Fibroblast of the conjunctiva (primary cell): ENCODE measurements around the gene ARL4A.
"Not testable (repeated sequence)": the region's sequence is repeated elsewhere in the genome, so short reads cannot be mapped to it uniquely, and the experiment has no call there.

Source experiments
- DNase-seq: peaks from one replicate; pipeline ENCODE4 v3.0.0-alpha.2; 2010; ENCODE audit warnings: low read depth

ARL4A gene

GRCh38 chr7:12686891-12687717 lies at the start of gene ARL4A:
ARL4A (plus strand) TSS chr7:12687633; CDS start chr7:12688255, 622 bp downstream.
- peak; percentile 98 for DNase-seq

- no peak for DNase-seq
Measured at GRCh38 chr7:12637819-12638592, 49.4 kb upstream of the ARL4A start.

- DNase-seq, result no peak
Measured at GRCh38 chr7:12638851-12639456, 48.5 kb upstream of the ARL4A start.

- no peak for DNase-seq
Measured at GRCh38 chr7:12640299-12641096, 46.9 kb upstream of the ARL4A start.

GRCh38 chr7:12641196-12641595 lies 46.2 kb upstream of the ARL4A start:
- DNase-seq, result no peak

GRCh38 chr7:12642508-12642907 lies 44.9 kb upstream of the ARL4A start:
- no peak for DNase-seq

GRCh38 chr7:12643001-12643643 lies 44.3 kb upstream of the ARL4A start:
- DNase-seq, result no peak

- DNase-seq, result no peak
Measured at GRCh38 chr7:12643644-12644043, 43.8 kb upstream of the ARL4A start.

GRCh38 chr7:12645212-12645611 lies 42.2 kb upstream of the ARL4A start:
- not testable (repeated sequence) for DNase-seq

GRCh38 chr7:12646139-12646538 lies 41.3 kb upstream of the ARL4A start:
- no peak for DNase-seq

GRCh38 chr7:12647364-12648219 lies 39.8 kb upstream of the ARL4A start:
- no peak for DNase-seq

GRCh38 chr7:12648704-12649261 lies 38.6 kb upstream of the ARL4A start:
- DNase-seq, result no peak

- no peak for DNase-seq
Measured at GRCh38 chr7:12649348-12649747, 38.1 kb upstream of the ARL4A start.

- DNase-seq, result no peak
Measured at GRCh38 chr7:12650080-12650479, 37.4 kb upstream of the ARL4A start.

GRCh38 chr7:12653110-12653509 lies 34.3 kb upstream of the ARL4A start:
- no peak for DNase-seq

- peak; percentile 27 for DNase-seq
Measured at GRCh38 chr7:12653518-12653917, 33.9 kb upstream of the ARL4A start.

GRCh38 chr7:12655161-12655560 lies 32.3 kb upstream of the ARL4A start:
- no peak for DNase-seq

GRCh38 chr7:12660423-12660822 lies 27.0 kb upstream of the ARL4A start:
- not testable (repeated sequence) for DNase-seq

- DNase-seq, result not testable (repeated sequence)
Measured at GRCh38 chr7:12660986-12661385, 26.4 kb upstream of the ARL4A start.

GRCh38 chr7:12661581-12661980 lies 25.9 kb upstream of the ARL4A start:
- DNase-seq, result no peak
